Measurements from ENCODE around the gene C2orf76. TPM values are rescaled to one million over a fixed set of nuclear protein-coding genes. Genes with fewer than 3 reads are reported as not detected.

The C2orf76 gene
- total and polyA plus RNA-seq, 10 of the 15 experiments (the other 5 are each of a cell fraction or from before 2014, with no cell fraction given): 14.0 to 46.1 (median 25.4) TPM

GRCh38 chr2:119378566-119378965, 11.9 kb upstream of the C2orf76 start:
- Histone ChIP-seq H3K4me1 (ENCODE audit: control insufficient read depth, insufficient read depth, low read length) (no peaks in the 10 kb centered on the region), H3K79me2 (ENCODE audit: control insufficient read depth, insufficient read depth, low read length) (no peaks in the 10 kb centered on the region), H3K27ac (ENCODE audit: control insufficient read depth, insufficient read depth) (no peak overlapping the region), H3K27me3 (replicated peaks in 1 of 2; ENCODE audit: control insufficient read depth in 2 of 2, insufficient read depth in 2 of 2, low read length in 1 of 2) (no peaks in the 10 kb centered on the region), H3K36me3 (ENCODE audit: control insufficient read depth in 2 of 2, insufficient read depth in 2 of 2, low read length in 1 of 2) (peaks cover 0 to under 1% of the 10 kb centered on the region in 2 experiments; a peak in 2 of 4 replicates), H4K20me1 (ENCODE audit: control insufficient read depth, insufficient read depth) (no peaks in the 10 kb centered on the region), H3K4me2 (ENCODE audit: control insufficient read depth, insufficient read depth) (no peak overlapping the region), H2AFZ (ENCODE audit: control insufficient read depth, low read depth, low read length) (no peak overlapping the region), H3K4me3 (no peak overlapping the region), H3K9ac (ENCODE audit: control insufficient read depth, insufficient read depth, low read length) (no peak overlapping the region), H3K9me3 (replicated peaks; ENCODE audit: control insufficient read depth, insufficient read depth, low read length) (no peaks in the 10 kb centered on the region)
- ChIA-PET CTCF (interaction anchor here (1.0 to 1.5 kb wide), 2 partner anchors 9 to 10 kb away, joined by 4 read pairs; no protein-coding TSS in a partner anchor), RAD21 (ENCODE audit: unreplicated experiment) (interaction anchor here (1.1 to 1.7 kb wide), 4 partner anchors 7 to 66 kb away, joined by 3 to 4 read pairs (median 4); no protein-coding TSS in a partner anchor), SMC1A (ENCODE audit: uncharacterized antibody, unreplicated experiment) (interaction anchor here (0.6 to 2.7 kb wide), 7 partner anchors 9 to 255 kb away, joined by 3 to 16 read pairs (median 3); no protein-coding TSS in a partner anchor), POLR2A (interaction anchor here (0.6 to 2.6 kb wide), 3 partner anchors 9 to 17 kb away, joined by 5 to 13 read pairs (median 8); partner anchors contain the start of genes C2orf76 and DBI)
- no peak for FAIRE-seq
- no peak for DNase-seq (ENCODE audit: low read depth, low spot score)
- ATAC-seq: no peak
- in situ Hi-C loops (cut with MboI): no loop called here
- intact Hi-C loops (cut with micrococcal nuclease; ENCODE audit: unreplicated experiment): no loop called here
- BruUV-seq (replicated peaks): no TSS peak
- no peak for TF ChIP-seq WRNIP1 (IDR thresholded peaks at IDR 0.05; ENCODE audit: borderline replicate concordance, low read depth, low read length)
- no peak for TF ChIP-seq KDM1A (IDR thresholded peaks at IDR 0.05; ENCODE audit: borderline replicate concordance)
- no peak for TF ChIP-seq BHLHE40 (IDR thresholded peaks at IDR 0.05; ENCODE audit: borderline replicate concordance in 1 of 2, low read depth in 2 of 2, low read length in 1 of 2)
- TF ChIP-seq SPI1 (IDR thresholded peaks at IDR 0.05; ENCODE audit: borderline replicate concordance, insufficient read depth, low read depth, low read length): no peak
- no peak for TF ChIP-seq ZNF274 (IDR thresholded peaks at IDR 0.05; ENCODE audit: insufficient read depth, insufficient read length)
- no peak for TF ChIP-seq SIN3A (IDR thresholded peaks at IDR 0.05; ENCODE audit: low read depth, low read length)
- no peak for TF ChIP-seq ZBTB33 (IDR thresholded peaks at IDR 0.05)
- TF ChIP-seq HDAC2 (IDR thresholded peaks at IDR 0.05): no peak
- TF ChIP-seq FOS (IDR thresholded peaks at IDR 0.05; ENCODE audit: borderline replicate concordance, extremely low read depth, insufficient read length): no peak
- WGBS (ENCODE audit: insufficient coverage, insufficient replicate concordance, low lambda C conversion rate, missing lambda C conversion rate): 66% methylated on average over 6 of the region's 6 CpGs

Measured in GM12878 (cell line).